Chondrocyte (in vitro differentiated cells): ENCODE measurements around the gene RFX7. TPM values are rescaled to one million over a fixed set of nuclear protein-coding genes. Genes with fewer than 3 reads are reported as not detected.

Experiments
- DNase-seq: peaks from one replicate; pipeline ENCODE4 v3.0.0; 2021; ENCODE audit warnings: mixed read lengths, low spot score
- H3K27ac Mint-ChIP-seq: one replicate; pipeline ENCODE4 v1.8.0; 2021; ENCODE audit warnings: mild to moderate bottlenecking, moderate library complexity, mixed read lengths; ENCODE audit not compliant: unreplicated experiment
- H3K27me3 Mint-ChIP-seq: 2 replicates; pipeline ENCODE4 v1.8.0; 2021; ENCODE audit warnings: low read depth, mixed read lengths
- H3K36me3 Mint-ChIP-seq: 2 replicates; pipeline ENCODE4 v1.8.0; 2021; ENCODE audit warnings: low read depth, mixed read lengths
- H3K4me1 Mint-ChIP-seq: 2 replicates; pipeline ENCODE4 v1.8.0; 2021; ENCODE audit warnings: low read depth, mild to moderate bottlenecking, mixed read lengths
- H3K4me3 Mint-ChIP-seq: one replicate; pipeline ENCODE4 v1.8.0; 2021; ENCODE audit warnings: mild to moderate bottlenecking, moderate library complexity, mixed read lengths; ENCODE audit not compliant: unreplicated experiment
- H3K9me3 Mint-ChIP-seq: 2 replicates; pipeline ENCODE4 v1.8.0; 2021; ENCODE audit warnings: low read depth, mixed read lengths
- total RNA-seq: library from RNA; stranded (reverse); gene quantifications from 3 replicates; pipeline ENCODE4 v1.2.1, GENCODE V29; 2021
- TF ChIP-seq, protein P1 (sequence below): fragments of 200-600 bp; sonication (generic); IDR thresholded peaks from 2 replicates; pipeline ENCODE4 v1.5.0; 2021; ENCODE audit warnings: antibody characterized with exemption, mild to moderate bottlenecking, moderate library complexity

RFX7 gene
- total RNA-seq, 1 donor from 2014 or later, result 17.8 TPM

DNA sequence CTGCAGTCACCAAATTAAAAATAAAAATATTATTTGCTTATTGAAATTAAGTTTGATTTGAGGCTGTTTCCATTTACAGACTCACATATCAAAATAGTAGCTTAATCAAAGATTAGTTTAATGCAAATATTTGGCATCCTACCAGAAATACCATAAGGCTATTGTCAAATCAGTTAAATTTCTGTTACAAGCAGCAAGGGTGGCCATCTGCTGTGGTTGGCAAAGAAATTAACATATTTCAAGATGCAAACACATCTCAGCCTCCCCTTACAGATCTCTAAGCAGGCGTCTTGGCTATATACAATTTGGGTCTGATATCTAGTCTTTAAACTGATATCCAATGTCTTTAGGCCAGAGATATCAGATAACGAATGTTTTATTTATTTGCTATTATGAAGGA, 167.0 kb downstream of the RFX7 start:
- Mint-ChIP-seq H3K36me3 (no peaks in the 10 kb centered on the region), H3K4me3 (no peak overlapping the region)

GRCh38 chr15:56074481-56075265, 169.0 kb downstream of the RFX7 start:
- Mint-ChIP-seq H3K27me3 (peaks cover under 1% of the 10 kb centered on the region), H3K4me1 (no peaks in the 10 kb centered on the region), H3K36me3 (peaks cover under 1% of the 10 kb centered on the region), H3K9me3 (peaks cover 2% of the 10 kb centered on the region), H3K4me3 (no peak overlapping the region), H3K27ac (no peak overlapping the region)
- DNase-seq, result no peak
- TF ChIP-seq, protein P1, sequence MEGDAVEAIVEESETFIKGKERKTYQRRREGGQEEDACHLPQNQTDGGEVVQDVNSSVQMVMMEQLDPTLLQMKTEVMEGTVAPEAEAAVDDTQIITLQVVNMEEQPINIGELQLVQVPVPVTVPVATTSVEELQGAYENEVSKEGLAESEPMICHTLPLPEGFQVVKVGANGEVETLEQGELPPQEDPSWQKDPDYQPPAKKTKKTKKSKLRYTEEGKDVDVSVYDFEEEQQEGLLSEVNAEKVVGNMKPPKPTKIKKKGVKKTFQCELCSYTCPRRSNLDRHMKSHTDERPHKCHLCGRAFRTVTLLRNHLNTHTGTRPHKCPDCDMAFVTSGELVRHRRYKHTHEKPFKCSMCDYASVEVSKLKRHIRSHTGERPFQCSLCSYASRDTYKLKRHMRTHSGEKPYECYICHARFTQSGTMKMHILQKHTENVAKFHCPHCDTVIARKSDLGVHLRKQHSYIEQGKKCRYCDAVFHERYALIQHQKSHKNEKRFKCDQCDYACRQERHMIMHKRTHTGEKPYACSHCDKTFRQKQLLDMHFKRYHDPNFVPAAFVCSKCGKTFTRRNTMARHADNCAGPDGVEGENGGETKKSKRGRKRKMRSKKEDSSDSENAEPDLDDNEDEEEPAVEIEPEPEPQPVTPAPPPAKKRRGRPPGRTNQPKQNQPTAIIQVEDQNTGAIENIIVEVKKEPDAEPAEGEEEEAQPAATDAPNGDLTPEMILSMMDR, result no peak

More for the DNA sequence above, 167.0 kb downstream of the RFX7 start:
- TF ChIP-seq, protein P1, result no peak
- H3K27ac Mint-ChIP-seq, result no peak overlapping the region
- H3K4me1 Mint-ChIP-seq, result no peaks in the 10 kb centered on the region
- no peaks in the 10 kb centered on the region for H3K27me3 Mint-ChIP-seq
- H3K9me3 Mint-ChIP-seq, result peaks cover 4% of the 10 kb centered on the region
- no peak for DNase-seq

- Mint-ChIP-seq H3K27me3 (no peaks in the 10 kb centered on the region), H3K4me3 (no peak overlapping the region), H3K27ac (no peak overlapping the region), H3K4me1 (peaks cover under 1% of the 10 kb centered on the region), H3K36me3 (peaks cover 2% of the 10 kb centered on the region), H3K9me3 (peaks cover 5% of the 10 kb centered on the region)
- no peak for DNase-seq
- TF ChIP-seq, protein P1, result no peak
Observed at GRCh38 chr15:56064152-56064551, 179.5 kb downstream of the RFX7 start.

- H3K27ac Mint-ChIP-seq, result no peak overlapping the region
- no peak for DNase-seq
- TF ChIP-seq, protein P1, result no peak
- no peaks in the 10 kb centered on the region for H3K27me3 Mint-ChIP-seq
- H3K4me1 Mint-ChIP-seq, result peaks cover 4% of the 10 kb centered on the region
- H3K4me3 Mint-ChIP-seq, result no peak overlapping the region
- H3K36me3 Mint-ChIP-seq, result peaks cover 2% of the 10 kb centered on the region
- peaks cover 5% of the 10 kb centered on the region for H3K9me3 Mint-ChIP-seq
Observed at GRCh38 chr15:56059716-56060115, 184.0 kb downstream of the RFX7 start.

DNA sequence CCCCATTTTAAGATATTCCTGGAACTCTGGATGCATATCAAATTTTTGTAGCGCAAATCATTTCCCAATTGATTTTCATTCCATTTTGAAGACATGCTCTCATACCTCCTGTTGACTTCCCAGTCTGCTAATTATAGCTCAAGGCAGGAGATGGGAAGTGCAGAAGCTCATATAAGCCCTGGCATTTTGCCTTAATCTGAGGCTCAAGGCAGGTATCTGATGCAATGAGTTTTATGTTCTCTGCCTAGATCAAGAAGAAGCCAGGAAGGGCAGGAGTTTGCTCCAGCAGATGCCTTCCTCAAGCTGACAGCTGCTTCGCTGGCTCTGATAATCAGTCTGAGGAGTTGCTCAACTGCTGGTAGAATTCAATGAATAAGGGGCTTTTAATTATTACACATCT, 184.7 kb downstream of the RFX7 start:
- peaks cover 4% of the 10 kb centered on the region for H3K4me1 Mint-ChIP-seq
- H3K4me3 Mint-ChIP-seq, result no peak overlapping the region
- H3K27me3 Mint-ChIP-seq, result no peaks in the 10 kb centered on the region
- no peak for DNase-seq
- no peak overlapping the region for H3K27ac Mint-ChIP-seq
- TF ChIP-seq, protein P1, result no peak
- peaks cover 5% of the 10 kb centered on the region for H3K9me3 Mint-ChIP-seq
- peaks cover 2% of the 10 kb centered on the region for H3K36me3 Mint-ChIP-seq
